Stimulated activated CD8-positive, alpha-beta memory T cell treated with anti-CD3 and anti-CD28 coated beads, Interleukin-7, amount 100 ng/mL, for 1 hour (primary cell): ENCODE measurements around the gene GPR151.
"Not testable (repeated sequence)": the region's sequence is repeated elsewhere in the genome, so short reads cannot be mapped to it uniquely, and the experiment has no call there.

Experiments
- DNase-seq, 2 donors: peaks; one replicate each; pipeline ENCODE4 v3.0.0-alpha.2; 2020; ENCODE audit warnings: low read depth in 2 of 2

GPR151 gene

DNA sequence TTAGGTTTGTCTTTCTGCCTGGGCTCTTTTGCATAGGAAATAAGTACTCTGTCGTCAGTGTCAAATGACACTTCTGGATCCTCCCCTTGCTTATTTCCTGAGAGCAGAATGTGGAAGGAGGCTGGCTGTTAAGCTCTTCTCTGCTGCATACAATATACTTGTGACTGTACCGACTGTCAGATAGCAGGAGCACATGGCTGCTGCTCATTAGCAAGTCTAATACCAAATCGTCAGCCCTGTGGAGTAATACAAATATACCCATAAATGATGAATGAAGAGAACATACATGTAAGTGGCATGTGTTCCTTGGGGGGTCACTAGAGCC is at the start of gene GPR151:
Gene GPR151, minus strand, starts transcription at position 40 of the 325 bp plus-strand sequence. CDS start 77 bp downstream, outside the sequence.
- no peak for DNase-seq

DNA sequence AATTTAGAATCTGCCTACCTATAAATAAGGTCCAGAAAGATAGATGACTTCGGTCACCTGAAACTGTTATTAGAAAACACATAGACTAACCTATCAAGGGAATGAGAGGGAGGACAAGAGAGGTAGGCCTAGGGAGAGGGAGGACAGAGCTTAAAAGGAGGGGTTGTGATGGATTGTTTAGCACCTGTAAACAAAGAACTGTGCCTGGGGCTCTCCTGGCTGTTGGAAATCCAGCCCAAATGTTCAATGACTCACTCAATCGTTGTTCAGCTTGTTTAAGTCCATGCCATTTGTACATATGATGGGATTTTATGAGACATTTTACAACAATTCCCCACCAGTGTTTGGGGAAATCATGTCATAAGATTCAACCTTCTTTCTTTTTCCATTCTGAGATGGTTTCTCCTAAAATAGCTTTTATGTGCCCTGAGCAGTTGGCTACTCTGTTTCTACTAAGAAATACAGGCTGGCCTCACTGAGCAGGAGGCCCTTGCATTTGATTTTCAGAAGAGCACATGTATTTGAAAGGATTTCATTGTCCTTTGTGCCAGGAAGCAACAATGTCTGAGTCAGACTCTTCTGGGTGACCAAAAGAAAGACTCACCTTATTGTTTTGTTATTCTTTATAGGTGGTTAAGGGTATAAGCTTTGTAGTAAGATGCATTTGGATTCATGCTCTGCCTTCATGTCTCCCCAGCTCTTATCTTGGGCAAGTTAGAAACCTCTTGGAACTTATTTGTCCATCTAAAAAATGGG is 48.2 kb upstream of the GPR151 start:
- no peak for DNase-seq

DNA sequence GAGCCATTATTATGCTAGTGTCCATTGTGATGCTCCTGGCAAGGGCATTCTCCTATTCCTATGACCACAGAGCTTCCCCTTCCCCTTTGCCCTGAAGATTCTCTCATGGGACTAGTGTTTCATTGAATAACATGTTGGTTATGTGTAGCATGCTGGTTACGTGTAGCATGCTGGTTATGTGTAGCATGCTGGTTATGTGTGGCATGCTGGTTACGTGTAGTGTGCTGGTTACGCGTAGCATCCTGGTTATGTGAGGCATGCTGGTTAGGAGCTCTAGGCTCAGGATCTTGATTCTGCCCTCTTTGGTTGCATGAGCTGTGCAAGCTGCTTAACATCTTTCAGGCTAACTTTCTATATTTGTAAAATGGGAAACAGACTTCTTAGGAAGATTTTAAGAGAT is 46.5 kb upstream of the GPR151 start:
- no peak for DNase-seq

DNA sequence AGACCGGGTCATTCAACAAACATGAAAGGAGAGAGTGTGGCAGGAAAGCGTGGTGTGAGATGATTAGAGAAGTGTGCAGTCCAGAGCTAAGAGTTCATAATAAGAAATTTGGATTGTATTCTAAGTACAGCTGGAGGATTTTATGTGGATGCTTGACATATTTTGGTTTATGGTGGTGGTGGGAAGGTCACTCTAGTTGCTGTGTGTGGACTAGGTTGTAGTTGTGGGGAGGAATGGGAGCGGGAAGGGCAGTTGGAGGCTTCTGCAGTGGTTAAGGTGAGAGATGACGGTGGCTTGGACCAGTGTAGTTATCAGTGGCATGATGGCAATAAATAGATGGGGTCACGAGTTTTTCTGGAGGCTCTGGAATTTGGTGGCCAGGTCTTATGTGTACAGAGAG is 45.7 kb upstream of the GPR151 start:
- DNase-seq: no peak

DNA sequence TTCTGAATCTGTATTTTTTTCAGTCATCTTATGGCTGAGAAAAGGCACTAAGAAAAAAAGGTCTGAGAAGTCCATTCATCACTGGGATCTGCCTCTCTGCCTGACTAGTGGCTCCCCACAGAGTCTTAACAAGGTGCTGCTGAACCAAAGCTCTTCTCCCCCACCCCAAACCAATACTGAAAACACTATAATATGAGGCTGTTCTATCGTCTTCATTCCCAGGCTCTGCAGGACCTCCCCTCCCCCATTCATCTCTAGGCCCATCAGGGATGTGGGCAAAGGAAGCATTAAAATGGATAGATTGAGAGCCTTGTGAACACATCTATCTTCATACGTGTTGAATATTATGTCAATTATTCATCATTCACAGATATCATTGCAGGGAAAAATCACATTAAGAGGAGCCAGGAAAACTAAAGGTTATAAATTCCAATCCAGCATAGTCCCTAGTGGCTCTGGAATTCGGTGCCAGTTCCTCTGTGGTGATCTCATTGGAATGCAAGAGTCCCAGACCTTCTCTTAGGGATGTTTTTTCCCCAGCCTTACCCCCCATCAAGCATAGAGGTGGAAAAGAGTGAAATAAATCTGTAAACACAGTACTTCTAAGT is 44.3 kb upstream of the GPR151 start:
- DNase-seq: no peak

DNA sequence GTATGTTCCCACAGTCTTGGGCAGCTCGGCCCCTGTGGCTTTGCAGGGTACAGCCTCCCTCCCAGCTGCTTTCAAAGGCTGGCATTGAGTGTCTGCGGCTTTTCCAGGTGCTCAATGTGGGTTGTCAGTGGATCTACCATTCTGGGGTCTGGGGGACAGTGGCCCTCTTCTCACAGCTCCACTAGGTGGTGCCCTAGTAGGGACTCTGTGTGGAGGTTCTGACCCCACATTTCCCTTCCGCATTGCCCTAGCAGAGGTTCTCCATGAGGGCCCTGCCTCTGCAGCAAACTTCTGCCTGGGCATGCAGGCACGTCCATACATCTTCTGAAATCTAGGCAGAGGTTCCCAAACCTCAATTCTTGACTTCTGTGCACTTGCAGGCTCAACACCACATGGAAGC is 40.9 kb upstream of the GPR151 start:
- DNase-seq: not testable (repeated sequence)

DNA sequence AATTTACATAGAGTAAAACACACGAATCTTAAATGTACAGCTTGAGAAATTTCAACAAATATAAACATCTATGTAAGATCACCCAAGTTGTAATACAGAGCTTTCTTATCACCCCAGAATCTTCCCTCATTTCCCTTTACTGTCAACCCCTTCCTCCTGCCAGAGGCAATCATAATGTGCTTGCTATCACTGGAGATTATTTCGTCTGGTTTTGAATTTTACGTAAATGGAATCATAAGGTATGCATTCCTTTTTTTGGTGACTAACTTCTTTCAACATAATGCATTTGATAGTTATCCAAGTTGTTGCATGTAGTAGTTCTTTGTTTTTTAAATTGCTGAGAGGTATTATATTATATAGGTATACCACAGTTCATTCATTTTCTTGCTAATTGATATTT is 37.5 kb upstream of the GPR151 start:
- DNase-seq: no peak

DNA sequence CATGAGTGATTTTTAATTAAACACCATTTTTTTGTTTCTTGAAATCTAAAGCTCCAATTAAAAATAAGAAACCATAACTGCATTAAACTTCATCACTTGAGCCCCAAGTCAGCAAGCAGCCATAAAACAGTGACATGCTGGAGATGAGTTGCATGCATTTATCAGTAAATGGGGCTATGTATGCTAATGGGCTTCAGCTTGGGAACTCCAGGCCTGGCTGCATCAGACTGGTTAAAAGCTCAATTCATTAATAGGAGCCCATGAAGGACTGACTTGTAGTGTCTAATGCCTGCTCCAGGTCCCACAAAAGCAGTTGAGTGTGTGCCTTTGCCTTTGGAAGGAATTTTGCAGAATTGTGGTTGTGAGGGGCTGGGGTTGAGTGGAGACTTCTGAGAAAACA is 33.6 kb upstream of the GPR151 start:
- no peak for DNase-seq

DNA sequence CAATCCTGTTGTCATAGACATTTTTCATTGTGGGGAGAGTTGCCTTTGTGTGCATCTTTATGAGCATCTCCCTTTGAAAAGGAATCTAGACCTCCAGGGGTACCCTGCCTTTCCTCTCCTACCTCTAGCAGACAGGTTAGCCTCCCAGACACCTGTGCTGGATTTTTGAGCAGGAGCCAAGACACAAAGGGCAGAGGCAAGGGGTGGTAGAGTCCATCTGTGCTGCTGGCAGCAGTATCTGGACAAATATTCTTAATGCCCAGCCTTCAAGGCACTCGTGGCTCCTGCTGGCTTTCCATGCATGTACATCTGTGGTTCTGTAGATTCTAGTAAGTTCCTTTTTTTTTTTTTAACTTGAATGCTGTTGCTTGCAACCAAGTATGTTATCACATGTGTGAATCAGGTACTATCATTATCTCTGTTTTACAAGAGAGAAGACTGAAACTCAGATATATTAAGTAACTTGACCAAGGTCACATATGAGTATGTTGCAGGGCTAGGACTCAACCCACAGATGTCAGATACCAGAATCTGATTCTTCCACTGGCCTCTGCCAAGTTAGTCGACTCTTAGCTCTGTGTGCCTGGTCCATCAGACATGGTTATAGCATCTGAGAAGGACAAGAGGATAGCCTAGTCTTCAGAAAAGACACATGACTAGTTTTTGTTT is 32.9 kb upstream of the GPR151 start:
- no peak for DNase-seq

DNA sequence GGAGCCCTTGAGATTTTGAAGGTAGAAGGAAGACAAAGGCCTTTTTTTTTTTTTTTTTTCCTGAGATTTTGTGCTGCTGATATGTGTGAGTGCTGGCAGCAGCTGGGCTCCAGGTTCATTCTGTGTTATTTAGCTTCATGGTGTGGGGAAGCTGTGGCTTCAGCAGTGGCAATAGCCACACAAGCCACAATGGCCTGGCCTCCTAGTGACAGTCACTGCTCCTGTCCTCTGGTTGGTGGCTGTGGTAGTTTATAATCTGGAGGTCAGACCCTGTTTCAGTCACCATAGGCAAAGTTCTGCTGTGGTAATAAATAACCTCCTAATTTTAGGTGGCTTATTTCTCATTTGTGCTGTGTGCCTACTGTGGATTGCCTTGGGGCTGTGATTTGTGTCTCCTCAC is 28.2 kb upstream of the GPR151 start:
- DNase-seq: no peak

DNA sequence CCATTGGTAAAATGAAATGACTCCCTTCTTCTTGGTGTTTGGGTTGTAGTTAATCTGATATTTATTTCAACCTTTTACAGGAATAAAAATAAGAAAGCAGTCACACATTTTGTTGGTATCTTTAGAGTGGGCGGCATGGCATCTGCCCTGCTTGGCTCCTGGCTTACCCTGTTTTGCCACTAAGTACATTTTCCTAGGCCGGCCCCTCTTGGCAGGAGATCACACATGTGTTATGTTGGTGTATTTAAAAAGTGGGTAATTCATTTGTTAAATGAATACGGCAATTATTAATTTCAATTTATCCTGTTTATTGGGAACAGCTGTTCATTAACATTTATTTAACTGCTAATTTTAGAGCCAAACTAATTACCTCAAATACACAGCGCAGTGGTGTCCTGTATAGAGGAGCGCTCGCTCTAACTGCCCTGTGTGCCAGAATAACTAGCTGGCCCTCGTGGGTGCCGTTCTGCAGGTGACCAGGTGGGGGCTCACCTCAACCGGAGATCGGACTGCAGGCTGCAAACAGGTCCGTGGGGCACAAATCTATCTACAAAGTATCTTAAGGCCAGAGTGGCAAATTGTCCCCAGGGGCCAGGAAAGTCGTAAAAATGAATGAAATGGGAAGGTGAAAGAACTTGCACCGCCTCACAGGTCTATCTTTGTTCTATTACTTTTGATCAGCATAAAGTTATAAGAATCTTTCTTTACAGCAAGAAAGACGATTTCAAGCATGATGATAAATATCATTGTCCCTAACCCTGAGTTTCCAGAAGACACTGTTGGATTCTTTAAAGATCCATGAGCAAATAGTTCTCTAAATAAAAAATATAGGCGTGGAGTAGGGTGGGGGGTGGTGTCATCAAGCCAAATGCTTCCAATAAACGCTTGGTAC is 26.2 kb upstream of the GPR151 start:
- peak; percentile 30 to 35 for DNase-seq

DNA sequence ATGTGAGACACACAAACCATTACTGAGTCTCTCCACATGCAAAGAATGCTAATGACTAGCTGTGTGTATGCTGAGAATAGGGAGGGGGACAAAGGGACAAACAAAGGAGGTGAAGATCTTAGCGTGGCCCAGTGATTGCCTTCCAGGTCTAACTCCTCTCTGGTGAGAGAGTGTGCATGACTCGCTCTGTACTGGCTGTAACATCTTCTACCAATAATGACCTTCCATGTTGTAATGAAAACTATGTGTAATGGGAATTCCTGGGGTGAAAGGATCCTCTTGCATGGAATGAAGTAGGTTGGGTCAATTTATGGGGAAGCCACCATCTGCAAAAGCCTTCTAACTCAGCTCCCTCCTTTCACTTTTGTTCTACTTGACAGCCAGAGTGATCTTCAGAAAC is 24.4 kb upstream of the GPR151 start:
- DNase-seq: no peak

DNA sequence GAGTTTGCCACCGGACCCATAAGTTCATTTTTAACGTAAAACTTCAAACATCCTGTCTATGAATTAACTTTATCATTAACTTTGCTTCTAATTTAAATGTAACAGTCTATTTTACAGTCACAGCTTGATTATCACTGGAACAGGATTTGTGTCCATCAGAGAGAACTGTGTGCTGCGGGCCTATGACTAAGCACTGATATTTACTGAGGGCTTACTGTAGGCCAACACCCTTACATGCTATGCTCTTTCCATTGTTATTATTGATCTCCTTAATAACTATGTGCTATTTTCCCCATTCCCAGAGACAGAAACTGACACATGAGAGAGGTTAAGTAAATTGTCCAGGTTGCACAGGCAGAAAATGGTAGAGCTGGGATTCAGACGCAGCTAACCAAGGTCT is 24.0 kb upstream of the GPR151 start:
- DNase-seq: no peak

DNA sequence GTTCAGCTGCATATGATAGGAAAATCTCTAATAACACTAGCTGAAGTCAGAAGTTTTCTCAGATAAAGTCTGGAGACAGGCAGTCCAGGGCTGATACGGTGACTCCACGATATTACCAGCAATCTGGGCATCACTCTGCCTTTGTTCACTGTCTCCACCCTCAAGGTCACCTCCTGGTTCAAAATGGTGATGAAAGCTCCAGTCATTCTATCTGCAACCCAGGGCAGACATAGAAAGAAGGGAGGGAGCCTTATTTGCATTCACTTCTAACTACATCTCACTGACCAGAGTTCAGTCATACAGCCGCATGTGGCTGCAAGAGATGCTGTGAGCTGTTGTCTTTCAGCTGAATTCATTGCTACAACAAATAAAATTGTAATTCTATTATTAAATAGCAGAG is 22.4 kb upstream of the GPR151 start:
- DNase-seq: no peak

DNA sequence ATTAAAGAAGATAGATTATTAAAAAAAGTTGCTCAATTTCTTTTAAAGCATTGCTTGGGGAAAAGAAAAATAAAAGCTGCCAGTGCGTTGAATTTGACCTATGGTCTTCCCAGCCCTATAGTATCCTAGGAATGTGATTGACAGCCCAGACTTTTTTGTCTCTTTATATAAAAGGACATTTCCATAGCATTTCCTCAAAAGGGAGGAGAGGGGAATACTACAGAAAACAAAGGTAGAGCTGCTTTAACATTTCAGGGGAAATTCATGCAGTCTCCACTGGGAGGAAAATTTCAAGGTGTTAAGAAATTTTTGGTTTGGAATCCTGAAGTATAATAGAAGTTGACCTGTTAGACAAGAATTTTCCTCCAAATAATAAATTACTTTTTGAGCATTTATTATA is 17.9 kb upstream of the GPR151 start:
- no peak for DNase-seq

DNA sequence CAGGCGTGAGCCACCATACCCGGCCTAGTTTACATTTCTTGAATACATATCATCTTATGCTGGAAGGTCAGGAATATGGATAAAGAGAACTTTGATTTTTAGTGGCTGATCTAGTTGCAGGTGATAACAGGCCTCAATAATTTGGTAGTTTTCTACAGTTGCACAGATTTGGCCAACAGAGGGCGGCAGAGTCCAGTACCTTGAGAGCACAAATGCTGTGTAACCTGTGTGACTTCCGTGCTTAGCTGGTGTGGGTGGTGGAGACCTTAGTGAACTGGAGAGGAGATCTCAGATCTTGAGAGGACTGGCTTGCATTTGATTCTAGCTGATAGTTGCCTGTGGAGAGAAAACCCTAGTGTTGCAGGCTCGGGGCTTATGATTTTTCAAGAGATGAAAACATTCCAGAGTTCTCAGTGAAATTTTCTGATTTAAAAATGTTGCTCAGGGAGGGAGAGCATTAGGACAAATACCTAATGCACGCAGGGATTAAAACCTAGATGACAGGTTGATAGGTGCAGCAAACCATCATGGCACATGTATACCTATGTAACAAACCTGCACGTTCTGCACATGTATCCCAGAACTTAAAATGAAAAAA is 17.4 kb upstream of the GPR151 start:
- peak; percentile 32 to 52 for DNase-seq

DNA sequence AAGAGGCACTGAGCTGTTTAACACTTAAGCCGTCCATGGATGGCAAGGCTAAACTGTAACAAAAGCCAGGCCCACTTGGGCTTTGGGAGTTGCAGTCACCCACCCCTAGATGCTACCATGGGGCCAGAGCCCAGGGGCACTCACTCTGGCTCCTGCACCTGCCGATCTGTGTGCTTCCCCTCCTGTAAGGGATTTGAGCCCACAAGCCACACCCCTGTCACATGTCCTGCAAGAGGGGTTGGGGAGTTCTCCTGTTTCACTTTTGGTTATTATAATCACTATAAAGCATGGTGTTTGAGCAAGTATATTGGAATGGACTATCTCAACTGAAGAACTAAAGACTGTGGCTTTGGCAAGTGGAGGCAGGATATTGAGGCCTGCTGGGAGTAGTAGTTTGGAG is 14.0 kb upstream of the GPR151 start:
- DNase-seq: no peak

DNA sequence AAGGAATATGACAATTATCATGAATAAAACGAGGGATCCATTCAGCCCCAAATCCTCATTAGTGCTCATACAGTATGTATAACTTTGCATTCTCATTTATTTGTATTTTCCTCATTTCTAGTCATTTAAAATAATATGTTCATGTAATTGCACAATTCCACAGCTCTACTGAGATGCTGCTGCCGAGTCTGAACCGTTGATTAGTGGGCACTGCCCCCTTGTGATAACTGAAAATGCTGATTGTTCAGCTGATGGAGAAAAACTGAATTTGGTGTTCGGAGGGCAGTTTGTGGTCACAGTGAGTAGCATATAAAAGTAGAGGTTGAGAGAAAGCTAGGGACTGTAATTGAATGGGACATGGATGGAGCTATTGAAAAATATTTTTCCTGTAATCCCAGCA is 12.2 kb upstream of the GPR151 start:
- DNase-seq: no peak

DNA sequence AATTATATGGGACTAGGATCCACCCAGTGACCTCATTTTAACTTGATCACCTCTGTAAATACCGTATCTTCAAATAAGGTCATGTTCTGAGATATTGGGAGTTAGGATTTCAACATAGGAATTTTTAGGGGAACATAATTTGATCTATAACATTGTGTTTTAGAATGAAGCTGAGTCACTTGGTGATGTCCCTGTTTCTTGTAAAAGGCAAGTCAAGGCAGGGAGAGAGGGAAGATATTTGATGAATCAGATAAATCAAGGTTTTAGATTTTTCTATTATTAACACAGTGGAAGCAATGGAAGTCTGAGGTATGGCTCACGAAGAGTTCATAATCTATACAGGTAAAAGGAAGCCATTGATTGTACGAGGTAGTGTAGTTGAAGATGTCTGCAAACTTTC is 11.8 kb upstream of the GPR151 start:
- DNase-seq: no peak

DNA sequence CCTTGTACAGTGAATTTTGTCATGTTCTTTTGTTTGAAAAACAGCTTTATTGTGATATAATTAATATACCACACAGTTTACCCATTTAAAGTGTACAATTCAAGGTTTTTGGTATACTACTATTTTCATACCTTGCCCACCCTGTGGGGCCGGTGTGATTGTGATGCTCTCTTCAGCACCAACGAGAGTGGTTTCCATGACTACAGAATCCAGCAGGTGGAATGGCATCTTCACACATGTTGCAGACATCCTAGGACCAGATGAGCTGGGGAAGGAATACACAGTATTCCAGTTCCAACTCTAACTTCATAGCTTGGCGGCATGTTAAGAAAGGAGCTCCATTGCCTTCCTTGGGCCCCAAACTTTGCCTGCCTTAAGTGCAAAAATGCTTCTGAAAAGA is 7.7 kb upstream of the GPR151 start:
- DNase-seq: no peak

DNA sequence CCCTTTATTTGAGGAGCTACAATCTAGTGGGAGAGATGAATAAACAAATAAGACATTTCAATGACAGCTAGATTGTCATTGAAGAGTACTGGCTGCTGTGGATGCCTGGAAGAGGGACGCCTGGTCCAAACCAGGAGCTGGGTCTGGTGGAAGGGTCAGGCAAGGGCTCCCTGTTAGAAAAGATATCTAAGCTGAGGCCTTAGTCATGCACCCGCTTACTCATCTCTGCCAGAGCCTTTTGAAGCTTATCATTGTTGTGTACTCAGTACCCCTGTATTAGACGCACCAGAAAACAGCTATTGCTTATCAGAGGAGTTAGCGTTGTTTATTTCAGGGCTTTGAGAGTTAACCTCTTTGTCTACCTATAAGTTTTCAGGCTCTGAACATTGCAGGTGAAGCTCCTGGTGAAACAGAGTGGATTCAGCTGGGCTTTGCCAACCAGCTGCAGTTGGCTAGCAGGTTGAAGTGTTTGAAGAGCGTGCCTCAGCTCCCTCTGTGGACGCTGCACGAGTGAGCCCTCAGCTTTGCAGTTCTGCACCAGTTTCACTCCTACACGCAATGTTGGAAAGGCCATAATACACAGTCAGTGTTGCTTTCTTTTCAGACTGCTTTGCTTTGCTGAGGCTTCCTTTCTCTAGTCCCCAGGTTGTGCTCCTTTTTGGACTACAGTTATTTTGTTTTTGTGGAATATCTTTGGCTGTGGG is 5.6 kb upstream of the GPR151 start:
- no peak for DNase-seq
